Colonic mucosa (tissue), 4 donors: ENCODE measurements around the gene SNAP47. TPM values are rescaled to one million over a fixed set of nuclear protein-coding genes. Genes with fewer than 3 reads are reported as not detected.
A peak's percentile ranks its signal among the peaks of the same experiment; 100 is the strongest.

Experiments
- DNase-seq: peaks from one replicate; pipeline ENCODE4 v3.0.0-alpha.2; 2020
- H3K27ac ChIP-seq: fragments of 200-600 bp; one replicate; pipeline ENCODE4 v1.8.0; 2021
- H3K27me3 ChIP-seq: fragments of 200-600 bp; one replicate; pipeline ENCODE4 v1.8.0; 2021
- H3K36me3 ChIP-seq: fragments of 200-600 bp; one replicate; pipeline ENCODE4 v1.8.0; 2021
- H3K4me1 ChIP-seq: fragments of 200-600 bp; one replicate; pipeline ENCODE4 v1.8.0; 2021; ENCODE audit warnings: mild to moderate bottlenecking
- H3K4me3 ChIP-seq: fragments of 200-600 bp; one replicate; pipeline ENCODE4 v1.8.0; 2021
- H3K9ac ChIP-seq, 2 donors: one replicate each; pipeline ENCODE4 v1.7.0; 2013; ENCODE audit warnings: control low read depth in 2 of 2, low read depth in 2 of 2, low read length in 2 of 2
- H3K9me3 ChIP-seq: fragments of 200-600 bp; one replicate; pipeline ENCODE4 v1.8.0; 2021
- intact Hi-C: fragments of 100-400 bp; cut with DNase I; formaldehyde crosslinking; loops from one replicate; pipeline ENCODE4 v1.14.1; 2022
- total RNA-seq, 2 donors: library from RNA; stranded (reverse); fragmentation: NEBNext Ultra II Directional in 1 of 2; extraction: Animal tissue kit (Norgen Biotek cat#: 25700) in 1 of 2; gene quantifications; one replicate each; pipeline ENCODE4 v1.2.1, GENCODE V29; 2021
- TF ChIP-seq, protein P1 (sequence below): fragments of 200-600 bp; IDR thresholded peaks from one replicate; pipeline ENCODE4 v1.8.0; 2022; ENCODE audit warnings: antibody characterized with exemption, mild to moderate bottlenecking
- donor health status: healthy.
- donor health status: DM: no; HTN: no; CAD: no.
- donor health status: DM: no; HTN: no; CAD: no.

SNAP47 gene
- total RNA-seq, 2 donors from 2014 or later: 19.0 to 28.0 TPM

DNA sequence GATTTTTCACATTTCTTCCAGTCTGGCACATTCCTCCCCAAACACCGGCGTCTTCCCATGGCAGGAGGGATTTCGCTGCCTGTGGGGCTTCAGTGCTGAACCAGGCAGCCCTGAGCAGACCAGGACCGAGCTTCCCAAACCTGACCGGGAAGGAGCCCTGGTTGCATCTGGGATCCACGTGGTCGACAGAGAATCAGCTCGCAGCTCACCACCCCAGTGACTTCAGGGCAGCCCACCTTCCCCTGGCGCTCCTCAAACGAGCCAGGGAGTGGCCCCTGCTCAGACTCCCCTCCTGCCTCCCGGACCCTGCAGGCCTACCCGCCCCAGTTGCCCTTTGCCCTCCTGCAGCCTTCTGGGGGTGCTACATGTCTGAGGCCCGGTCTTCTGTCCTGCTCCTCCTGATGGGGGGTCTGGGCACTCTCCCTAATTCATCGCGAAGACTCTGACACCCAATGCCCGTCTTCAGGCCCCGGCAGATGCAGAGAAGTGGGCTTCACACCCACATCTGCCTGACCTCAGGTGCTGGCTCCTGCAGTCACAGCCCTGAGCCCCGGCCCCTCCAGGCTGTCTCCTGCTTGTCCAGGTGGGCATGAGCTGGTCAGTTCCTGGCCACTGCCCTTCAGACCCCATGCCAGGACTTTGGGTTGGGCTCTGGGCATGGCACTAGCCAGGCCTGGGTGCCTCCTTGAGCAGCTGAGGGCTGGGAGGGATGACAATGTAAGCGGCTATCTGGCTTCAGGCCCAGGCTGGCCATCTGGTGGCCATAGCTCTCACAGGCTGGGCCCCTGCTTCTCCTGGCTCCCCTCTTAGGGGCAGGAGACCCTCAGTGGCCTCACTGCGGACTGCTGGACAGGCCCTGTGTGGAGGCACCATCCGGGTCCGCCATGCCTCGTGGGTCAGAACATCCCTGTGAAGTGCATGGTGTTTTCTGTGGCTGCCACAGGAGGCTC, 54.1 kb downstream of the SNAP47 start:
- no peaks in the 10 kb centered on the region for H3K9me3 ChIP-seq
- peaks cover 11% of the 10 kb centered on the region for H3K4me1 ChIP-seq
- no peak overlapping the region for H3K27ac ChIP-seq
- intact Hi-C loops: no loop called here
- peak overlapping the region; percentile 49 for H3K4me3 ChIP-seq
- TF ChIP-seq, protein P1, sequence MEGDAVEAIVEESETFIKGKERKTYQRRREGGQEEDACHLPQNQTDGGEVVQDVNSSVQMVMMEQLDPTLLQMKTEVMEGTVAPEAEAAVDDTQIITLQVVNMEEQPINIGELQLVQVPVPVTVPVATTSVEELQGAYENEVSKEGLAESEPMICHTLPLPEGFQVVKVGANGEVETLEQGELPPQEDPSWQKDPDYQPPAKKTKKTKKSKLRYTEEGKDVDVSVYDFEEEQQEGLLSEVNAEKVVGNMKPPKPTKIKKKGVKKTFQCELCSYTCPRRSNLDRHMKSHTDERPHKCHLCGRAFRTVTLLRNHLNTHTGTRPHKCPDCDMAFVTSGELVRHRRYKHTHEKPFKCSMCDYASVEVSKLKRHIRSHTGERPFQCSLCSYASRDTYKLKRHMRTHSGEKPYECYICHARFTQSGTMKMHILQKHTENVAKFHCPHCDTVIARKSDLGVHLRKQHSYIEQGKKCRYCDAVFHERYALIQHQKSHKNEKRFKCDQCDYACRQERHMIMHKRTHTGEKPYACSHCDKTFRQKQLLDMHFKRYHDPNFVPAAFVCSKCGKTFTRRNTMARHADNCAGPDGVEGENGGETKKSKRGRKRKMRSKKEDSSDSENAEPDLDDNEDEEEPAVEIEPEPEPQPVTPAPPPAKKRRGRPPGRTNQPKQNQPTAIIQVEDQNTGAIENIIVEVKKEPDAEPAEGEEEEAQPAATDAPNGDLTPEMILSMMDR: no peak
- no peaks in the 10 kb centered on the region for H3K36me3 ChIP-seq
- H3K27me3 ChIP-seq: peaks cover 8% of the 10 kb centered on the region
- peak overlapping the region in 1 of 2 donors; percentile 62 for H3K9ac ChIP-seq
- peak; percentile 18 for DNase-seq

DNA sequence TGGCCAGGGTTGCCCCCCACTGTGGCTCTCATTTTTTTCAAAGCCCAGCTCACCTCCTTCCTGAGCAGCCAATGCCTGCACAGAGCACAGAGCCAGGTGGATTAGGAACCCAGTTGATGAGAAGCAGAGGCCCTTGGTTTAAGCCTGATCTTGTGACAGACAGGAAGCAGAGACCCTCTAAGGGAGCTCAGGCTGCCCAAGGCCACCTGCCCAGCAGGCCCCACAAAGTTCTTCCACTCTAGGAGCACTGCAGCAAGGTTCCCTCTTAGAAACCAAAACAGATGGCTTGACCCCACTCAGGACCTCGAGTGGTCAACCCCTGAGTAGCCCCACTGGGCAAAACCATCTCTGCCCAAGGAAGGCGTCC, 54.8 kb downstream of the SNAP47 start:
- Histone ChIP-seq H3K4me1 (peaks cover 11% of the 10 kb centered on the region), H3K9me3 (no peaks in the 10 kb centered on the region), H3K27ac (no peak overlapping the region), H3K36me3 (no peaks in the 10 kb centered on the region), H3K9ac (no peak overlapping the region), H3K27me3 (peaks cover 8% of the 10 kb centered on the region), H3K4me3 (no peak overlapping the region)
- intact Hi-C loops: no loop called here
- TF ChIP-seq, protein P1: no peak
- DNase-seq: no peak

DNA sequence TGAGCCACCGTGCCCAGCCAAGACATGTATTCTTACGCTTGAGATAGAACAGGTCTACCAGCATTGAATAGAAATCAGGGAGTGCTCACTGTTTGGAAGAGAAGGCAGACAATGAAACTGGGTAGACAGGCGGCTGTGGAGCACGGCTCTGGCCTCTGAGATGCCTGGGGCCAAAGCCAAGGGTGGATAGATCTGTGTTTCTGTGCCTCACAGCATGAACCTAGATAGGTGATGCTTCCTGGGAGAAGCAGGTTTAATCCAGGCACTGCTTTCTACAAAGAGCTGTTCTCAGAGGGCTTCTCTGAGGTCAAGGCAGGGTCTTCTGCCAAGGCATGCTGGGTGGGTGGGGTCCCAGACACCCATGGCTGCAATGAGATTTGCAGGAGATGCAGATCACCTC, 55.6 kb downstream of the SNAP47 start:
- TF ChIP-seq, protein P1: no peak
- Histone ChIP-seq H3K9me3 (no peaks in the 10 kb centered on the region), H3K27me3 (peaks cover 7% of the 10 kb centered on the region), H3K36me3 (no peaks in the 10 kb centered on the region), H3K4me3 (no peak overlapping the region), H3K27ac (no peak overlapping the region), H3K9ac (no peak overlapping the region), H3K4me1 (peaks cover 11% of the 10 kb centered on the region)
- intact Hi-C loops: no loop called here
- no peak for DNase-seq

DNA sequence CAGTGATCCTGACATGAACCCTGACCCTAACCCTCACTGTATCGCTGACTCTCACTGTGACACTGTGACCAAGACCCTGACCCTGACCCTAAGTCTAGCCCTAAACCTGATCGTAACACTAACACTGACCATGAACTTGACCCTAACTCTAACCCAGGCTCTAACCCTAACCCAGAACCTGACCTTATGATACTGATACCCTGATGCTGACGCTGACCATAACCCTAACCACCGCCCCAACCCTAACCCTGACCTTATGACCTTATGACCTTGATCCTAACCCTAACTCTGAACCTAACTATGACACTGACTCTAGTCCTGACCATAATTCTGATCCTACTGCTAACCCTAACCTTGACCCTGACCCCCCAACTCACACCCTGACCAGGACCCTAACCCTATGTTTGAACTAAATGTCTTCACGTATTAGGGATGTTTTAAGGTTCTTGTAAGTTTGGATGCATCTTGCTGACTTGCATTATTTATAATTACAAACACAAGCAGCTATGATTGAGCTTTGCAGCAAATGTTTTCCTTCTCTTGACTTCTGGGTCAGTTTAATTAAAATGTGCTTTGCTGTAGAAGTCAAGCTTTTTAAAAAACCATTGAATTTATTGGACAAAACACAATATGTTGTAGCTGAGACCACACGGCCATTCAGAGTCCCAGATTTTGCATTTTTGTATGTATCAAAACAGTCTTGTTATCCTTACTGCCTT, 56.3 kb downstream of the SNAP47 start:
- H3K27me3 ChIP-seq: peaks cover under 1% of the 10 kb centered on the region
- TF ChIP-seq, protein P1: no peak
- H3K4me3 ChIP-seq: no peak overlapping the region
- H3K27ac ChIP-seq: no peak overlapping the region
- intact Hi-C loops: no loop called here
- H3K9me3 ChIP-seq: no peaks in the 10 kb centered on the region
- no peak overlapping the region for H3K9ac ChIP-seq
- DNase-seq: no peak
- no peaks in the 10 kb centered on the region for H3K36me3 ChIP-seq
- H3K4me1 ChIP-seq: peaks cover 8% of the 10 kb centered on the region

DNA sequence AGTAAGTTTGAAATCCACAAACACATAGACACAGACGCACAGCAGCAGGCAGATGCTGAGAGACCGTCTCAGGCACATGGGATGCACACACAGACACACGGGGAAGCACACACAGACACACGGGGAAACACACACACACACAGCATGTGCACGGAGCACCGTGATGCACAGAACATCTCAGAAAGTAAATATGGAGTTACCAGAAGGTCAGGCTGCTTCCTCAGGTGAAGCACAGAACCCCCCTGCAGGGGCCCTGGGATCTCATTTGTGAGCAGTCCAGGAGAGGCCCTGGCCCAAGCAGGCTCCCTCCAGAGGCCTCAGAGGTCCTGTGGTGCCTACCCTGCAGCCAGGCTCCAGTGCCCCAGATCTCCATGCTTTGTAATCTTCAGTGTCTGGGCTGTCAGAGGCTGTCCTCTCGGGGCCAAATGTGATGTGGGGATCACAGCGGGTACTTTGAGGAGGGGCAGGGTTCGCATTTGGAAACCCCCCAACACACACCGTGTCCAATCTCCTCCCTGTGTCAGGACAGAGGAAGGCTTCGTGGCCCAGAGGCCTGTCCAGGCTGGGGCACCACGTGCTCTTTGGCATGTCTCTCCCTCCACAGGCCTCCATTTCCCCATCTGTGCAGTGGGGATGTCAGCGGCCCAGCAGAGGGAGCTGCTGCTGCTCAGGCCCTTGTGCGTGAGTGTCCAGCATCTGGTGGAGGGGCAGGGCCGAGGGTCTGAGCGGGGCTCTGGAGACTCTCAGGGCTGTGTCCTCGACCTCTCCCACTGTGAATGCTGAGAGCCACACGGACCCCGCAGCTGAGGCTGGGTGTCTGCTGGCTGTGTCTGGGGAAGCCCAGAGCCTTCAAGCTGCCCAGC, 57.2 kb downstream of the SNAP47 start:
- no peak overlapping the region for H3K4me3 ChIP-seq
- no peaks in the 10 kb centered on the region for H3K36me3 ChIP-seq
- no peak overlapping the region for H3K27ac ChIP-seq
- no peak for DNase-seq
- TF ChIP-seq, protein P1: no peak
- no peaks in the 10 kb centered on the region for H3K27me3 ChIP-seq
- no peaks in the 10 kb centered on the region for H3K4me1 ChIP-seq
- intact Hi-C loops: no loop called here
- no peaks in the 10 kb centered on the region for H3K9me3 ChIP-seq
- H3K9ac ChIP-seq: no peak overlapping the region
